Stimulated activated CD4-positive, alpha-beta T cell treated with anti-CD3 and anti-CD28 coated beads, TNF-alpha, amount 100 ng/mL, for 4 hours (primary cell): ENCODE data around the gene BSG.
A peak's percentile ranks its signal among the peaks of the same experiment; 100 is the strongest.
"Not testable (repeated sequence)": the region's sequence is repeated elsewhere in the genome, so short reads cannot be mapped to it uniquely, and the experiment has no call there.

Experiments
- DNase-seq, 3 experiments: peaks; one replicate each; pipeline ENCODE4 v3.0.0-alpha.2; 2020; ENCODE audit warnings: low read depth in 3 of 3

The BSG gene

GRCh38 chr19:572743-573518 lies 535 bp downstream of the BSG start:
- DNase-seq: no peak

- no peak for DNase-seq
Observed at GRCh38 chr19:573519-573825, 1.1 kb downstream of the BSG start.

GRCh38 chr19:574658-575526 lies 2.5 kb downstream of the BSG start:
- no peak for DNase-seq

- no peak for DNase-seq
Observed at GRCh38 chr19:575527-576506, 3.4 kb downstream of the BSG start.

GRCh38 chr19:576768-577438 lies 4.5 kb downstream of the BSG start:
- DNase-seq: no peak

GRCh38 chr19:577439-578392 lies 5.3 kb downstream of the BSG start:
- no peak for DNase-seq

- DNase-seq: no peak
Observed at GRCh38 chr19:579111-579841, 6.9 kb downstream of the BSG start.

GRCh38 chr19:579842-580155 lies 7.4 kb downstream of the BSG start:
- no peak for DNase-seq

GRCh38 chr19:580274-580835 lies 8.0 kb downstream of the BSG start:
- no peak for DNase-seq

- no peak for DNase-seq
Observed at GRCh38 chr19:581399-582111, 9.2 kb downstream of the BSG start.

GRCh38 chr19:582497-583197 lies 10.3 kb downstream of the BSG start:
- no peak for DNase-seq

- DNase-seq: no peak
Observed at GRCh38 chr19:583198-583967, 11.0 kb downstream of the BSG start.

- no peak for DNase-seq
Observed at GRCh38 chr19:583968-584239, 11.5 kb downstream of the BSG start.

- peak in 2 of 3 experiments; percentile 40 to 44 for DNase-seq
Observed at GRCh38 chr19:584240-585001, 12.0 kb downstream of the BSG start.

- DNase-seq: not testable (repeated sequence)
Observed at GRCh38 chr19:585146-585545, 12.8 kb downstream of the BSG start.

GRCh38 chr19:585551-586110 lies 13.2 kb downstream of the BSG start:
- no peak for DNase-seq
